ENCODE results near the gene KIF7. TPM values are rescaled to one million over a fixed set of nuclear protein-coding genes. Genes with fewer than 3 reads are reported as not detected.

Gene KIF7
- total RNA-seq, 1 donor from 2014 or later = 2.1 TPM

DNA sequence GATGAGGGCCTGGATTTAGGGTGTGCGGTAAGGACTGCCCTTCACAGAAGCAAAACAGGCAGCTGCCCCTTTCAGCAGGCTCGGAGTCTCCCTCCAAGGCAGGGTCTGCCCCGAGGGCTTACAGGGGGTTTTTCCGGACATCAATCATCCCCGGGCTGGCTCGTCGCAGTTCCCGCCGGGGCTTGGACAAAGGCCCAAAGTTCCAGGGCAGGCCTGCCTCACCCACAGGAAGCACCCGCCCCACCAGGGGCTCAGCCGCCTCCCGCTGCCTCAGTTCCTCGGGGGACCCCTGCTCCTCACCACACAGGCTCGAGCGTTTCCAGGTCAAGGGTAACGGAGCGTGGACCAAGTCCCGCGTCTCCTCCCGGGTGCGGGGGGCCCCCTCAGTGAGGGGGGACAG, 27.0 kb downstream of the KIF7 start:
- peaks cover 15% of the 10 kb centered on the region for H3K36me3 ChIP-seq (ENCODE audit: control insufficient read depth, insufficient read depth, low read length)
- H3K27me3 ChIP-seq (ENCODE audit: control insufficient read depth, insufficient read depth, low read length) = no peaks in the 10 kb centered on the region
- FAIRE-seq = no peak
- DNase-seq (ENCODE audit: low read depth) = no peak
- no peak overlapping the region for H3K4me3 ChIP-seq (ENCODE audit: low read depth, low read length)
- TF ChIP-seq, protein P1, sequence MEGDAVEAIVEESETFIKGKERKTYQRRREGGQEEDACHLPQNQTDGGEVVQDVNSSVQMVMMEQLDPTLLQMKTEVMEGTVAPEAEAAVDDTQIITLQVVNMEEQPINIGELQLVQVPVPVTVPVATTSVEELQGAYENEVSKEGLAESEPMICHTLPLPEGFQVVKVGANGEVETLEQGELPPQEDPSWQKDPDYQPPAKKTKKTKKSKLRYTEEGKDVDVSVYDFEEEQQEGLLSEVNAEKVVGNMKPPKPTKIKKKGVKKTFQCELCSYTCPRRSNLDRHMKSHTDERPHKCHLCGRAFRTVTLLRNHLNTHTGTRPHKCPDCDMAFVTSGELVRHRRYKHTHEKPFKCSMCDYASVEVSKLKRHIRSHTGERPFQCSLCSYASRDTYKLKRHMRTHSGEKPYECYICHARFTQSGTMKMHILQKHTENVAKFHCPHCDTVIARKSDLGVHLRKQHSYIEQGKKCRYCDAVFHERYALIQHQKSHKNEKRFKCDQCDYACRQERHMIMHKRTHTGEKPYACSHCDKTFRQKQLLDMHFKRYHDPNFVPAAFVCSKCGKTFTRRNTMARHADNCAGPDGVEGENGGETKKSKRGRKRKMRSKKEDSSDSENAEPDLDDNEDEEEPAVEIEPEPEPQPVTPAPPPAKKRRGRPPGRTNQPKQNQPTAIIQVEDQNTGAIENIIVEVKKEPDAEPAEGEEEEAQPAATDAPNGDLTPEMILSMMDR (IDR thresholded peaks at IDR 0.05; ENCODE audit: insufficient read depth, low read length, severe bottlenecking) = no peak

DNA sequence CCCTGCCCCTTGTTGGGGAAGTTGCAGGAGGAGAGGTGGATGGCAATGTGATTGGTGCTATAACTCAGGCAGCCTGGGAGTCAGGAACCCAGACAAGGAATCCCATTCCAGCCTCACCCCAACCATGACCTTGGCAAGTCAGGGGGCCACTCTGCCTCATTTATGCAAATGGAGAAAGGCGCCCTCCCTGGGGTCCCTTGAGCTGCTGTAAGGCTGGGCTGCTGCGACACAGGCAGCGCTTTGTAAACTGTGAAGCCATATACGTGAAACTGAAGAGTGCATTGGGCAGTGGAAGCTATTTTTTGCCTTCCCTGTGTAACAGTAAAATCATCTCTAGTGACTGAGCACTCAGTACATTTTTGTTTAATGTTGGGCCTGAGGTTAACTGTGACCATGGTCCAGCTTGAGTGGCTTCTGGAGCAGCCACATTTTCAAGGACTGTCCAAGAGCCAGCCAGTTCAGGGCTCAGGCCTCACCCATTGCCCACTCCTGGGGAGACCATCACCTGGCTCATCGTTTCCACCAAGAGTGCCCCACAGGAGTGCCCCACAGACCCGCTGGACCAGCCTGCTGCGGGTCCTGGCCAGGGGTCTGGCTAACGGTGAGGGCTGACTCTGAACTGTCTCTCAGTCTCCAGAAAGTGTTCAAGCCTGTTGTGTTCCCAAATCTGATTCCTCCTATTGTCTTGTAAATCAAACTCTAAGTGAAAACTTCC, 27.9 kb downstream of the KIF7 start:
- FAIRE-seq = no peak

DNA sequence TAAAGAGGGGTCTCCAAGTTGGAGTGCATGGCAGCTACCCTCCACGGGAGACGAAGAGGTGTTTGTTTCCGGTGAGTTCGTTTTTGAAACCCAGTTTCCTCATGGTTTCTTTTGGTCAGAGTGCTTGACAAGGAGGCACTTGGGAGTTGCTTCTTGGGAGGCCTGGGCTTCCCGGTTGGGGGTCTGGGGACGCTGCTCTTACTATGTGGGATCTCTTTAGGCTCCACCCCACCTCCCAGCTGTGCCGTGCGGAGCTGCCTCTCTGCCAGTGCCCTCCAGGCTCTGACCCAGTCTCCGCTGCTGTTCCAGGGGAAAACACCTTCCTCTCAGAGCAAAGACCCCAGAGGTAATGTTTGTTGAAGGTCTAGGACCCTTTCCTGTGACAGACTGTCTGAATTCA, 29.6 kb downstream of the KIF7 start:
- no peak for DNase-seq (ENCODE audit: low read depth)
- no peaks in the 10 kb centered on the region for H3K27me3 ChIP-seq (ENCODE audit: control insufficient read depth, insufficient read depth, low read length)
- no peak overlapping the region for H3K4me3 ChIP-seq (ENCODE audit: low read depth, low read length)
- no peak for FAIRE-seq
- peaks cover 20% of the 10 kb centered on the region for H3K36me3 ChIP-seq (ENCODE audit: control insufficient read depth, insufficient read depth, low read length)
- TF ChIP-seq, protein P1 (IDR thresholded peaks at IDR 0.05; ENCODE audit: insufficient read depth, low read length, severe bottlenecking) = no peak

More for the DNA sequence above, 27.9 kb downstream of the KIF7 start:
- Histone ChIP-seq H3K36me3 (ENCODE audit: control insufficient read depth, insufficient read depth, low read length) (peaks cover 17% of the 10 kb centered on the region), H3K27me3 (ENCODE audit: control insufficient read depth, insufficient read depth, low read length) (no peaks in the 10 kb centered on the region), H3K4me3 (ENCODE audit: low read depth, low read length) (no peak overlapping the region)
- TF ChIP-seq, protein P1 (IDR thresholded peaks at IDR 0.05; ENCODE audit: insufficient read depth, low read length, severe bottlenecking) = no peak
- DNase-seq (ENCODE audit: low read depth) = no peak

DNA sequence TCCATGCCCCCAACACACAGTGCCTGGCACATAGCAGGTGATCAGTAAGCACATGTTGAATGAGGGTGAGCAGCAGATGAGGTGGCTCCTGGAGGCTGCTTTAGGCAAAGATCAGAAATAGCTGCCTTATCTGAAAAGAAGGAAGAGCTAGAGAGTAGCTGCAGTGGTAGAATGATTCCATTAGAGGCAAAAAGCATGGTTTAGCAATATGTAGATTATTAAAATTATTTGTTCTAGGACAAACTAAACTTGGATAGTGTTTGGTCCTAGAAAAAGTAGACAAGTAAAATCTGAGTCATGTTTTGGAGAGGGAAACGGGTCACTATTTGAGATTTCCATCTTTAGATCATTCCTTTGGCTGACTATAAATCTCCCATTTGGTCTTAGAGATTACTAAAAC, 32.1 kb downstream of the KIF7 start:
- FAIRE-seq (no peak), DNase-seq (ENCODE audit: low read depth) (no peak)
- TF ChIP-seq, protein P1 (IDR thresholded peaks at IDR 0.05; ENCODE audit: insufficient read depth, low read length, severe bottlenecking) = no peak
- Histone ChIP-seq H3K4me3 (ENCODE audit: low read depth, low read length) (no peak overlapping the region), H3K27me3 (ENCODE audit: control insufficient read depth, insufficient read depth, low read length) (no peaks in the 10 kb centered on the region), H3K36me3 (ENCODE audit: control insufficient read depth, insufficient read depth, low read length) (peaks cover 21% of the 10 kb centered on the region)

DNA sequence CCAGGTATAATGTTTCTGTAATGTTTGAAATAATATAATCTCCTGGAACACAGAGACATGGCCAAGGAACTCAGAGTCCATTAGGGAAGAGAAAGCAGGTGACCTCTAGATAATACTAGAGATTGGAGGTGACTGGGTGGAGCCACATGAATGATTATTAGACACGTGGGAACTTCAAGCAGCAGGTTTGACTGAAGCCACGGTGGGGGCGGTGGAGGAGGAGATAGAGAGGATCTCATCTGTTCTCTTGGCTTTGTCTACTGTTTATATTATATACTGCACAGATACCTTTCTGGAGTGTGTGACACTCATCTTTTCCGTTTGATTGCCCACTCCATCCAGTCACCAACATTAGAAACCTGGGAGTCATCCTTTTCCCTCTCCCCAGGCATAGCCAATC, 33.7 kb downstream of the KIF7 start:
- Histone ChIP-seq H3K4me3 (ENCODE audit: low read depth, low read length) (no peak overlapping the region), H3K36me3 (ENCODE audit: control insufficient read depth, insufficient read depth, low read length) (peaks cover 18% of the 10 kb centered on the region), H3K27me3 (ENCODE audit: control insufficient read depth, insufficient read depth, low read length) (no peaks in the 10 kb centered on the region)
- TF ChIP-seq, protein P1 (IDR thresholded peaks at IDR 0.05; ENCODE audit: insufficient read depth, low read length, severe bottlenecking) = no peak
- no peak for FAIRE-seq
- DNase-seq (ENCODE audit: low read depth) = no peak

DNA sequence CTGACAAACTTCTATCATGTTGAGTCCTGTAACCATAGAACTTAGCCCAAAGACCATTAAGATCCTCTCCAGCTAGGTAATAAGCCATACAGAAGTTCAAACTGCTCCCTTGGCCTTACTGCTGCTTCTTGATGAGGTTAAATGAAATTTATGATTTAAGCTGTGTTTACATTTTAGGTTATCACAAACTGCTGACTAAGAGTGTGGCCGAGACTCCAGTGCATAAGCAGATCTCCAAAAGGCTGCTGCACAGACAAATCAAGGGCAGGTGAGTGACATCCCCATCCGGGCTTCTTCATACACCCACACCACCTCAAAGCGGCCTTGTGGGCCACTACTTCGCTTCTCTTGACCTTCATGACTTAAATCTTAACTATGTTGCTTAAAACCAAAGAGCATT, 39.0 kb downstream of the KIF7 start:
- TF ChIP-seq, protein P1 (IDR thresholded peaks at IDR 0.05; ENCODE audit: insufficient read depth, low read length, severe bottlenecking) = no peak
- no peak for DNase-seq (ENCODE audit: low read depth)
- Histone ChIP-seq H3K36me3 (ENCODE audit: control insufficient read depth, insufficient read depth, low read length) (peaks cover 6% of the 10 kb centered on the region), H3K4me3 (ENCODE audit: low read depth, low read length) (no peak overlapping the region), H3K27me3 (ENCODE audit: control insufficient read depth, insufficient read depth, low read length) (no peaks in the 10 kb centered on the region)
- no peak for FAIRE-seq

All from bronchial epithelial cell (primary cell).